OCI-LY1 (cell line): ENCODE data around the gene ACP5.

ENCODE experiments used
- H2AFZ ChIP-seq: fragments of 200-600 bp; sonication (generic), shearing (Covaris generic); 2 replicates; pipeline ENCODE4 v1.6.0; 2014; ENCODE audit warnings: antibody characterized with exemption, mild to moderate bottlenecking, low read length
- H3F3A ChIP-seq: fragments of 200-600 bp; sonication (generic), shearing (Covaris generic); 2 replicates; pipeline ENCODE4 v1.6.0; 2014; ENCODE audit warnings: mild to moderate bottlenecking, antibody characterized with exemption, low read length, moderate library complexity; ENCODE audit not compliant: insufficient read depth
- H3K27ac ChIP-seq: fragments of 200-600 bp; sonication (generic); 2 replicates; pipeline ENCODE4 v1.5.1; 2014; ENCODE audit warnings: low read length, mixed run types, mild to moderate bottlenecking, low read depth; ENCODE audit not compliant: poor library complexity, severe bottlenecking
- H3K27me3 ChIP-seq: fragments of 200-600 bp; sonication (generic); 2 replicates; pipeline ENCODE4 v1.6.0; 2014; ENCODE audit warnings: antibody characterized with exemption, mild to moderate bottlenecking, low read length, moderate library complexity; ENCODE audit not compliant: insufficient read depth
- H3K36me3 ChIP-seq: fragments of 200-600 bp; sonication (generic); 2 replicates; pipeline ENCODE4 v1.6.1; 2014; ENCODE audit warnings: mild to moderate bottlenecking, antibody characterized with exemption, low read length, moderate library complexity, mixed read lengths; ENCODE audit not compliant: insufficient read depth
- H3K4me1 ChIP-seq: fragments of 200-600 bp; sonication (generic); 2 replicates; pipeline ENCODE4 v1.5.1; 2014; ENCODE audit warnings: mild to moderate bottlenecking, low read length, moderate library complexity; ENCODE audit not compliant: insufficient read depth, severe bottlenecking
- H3K4me2 ChIP-seq: fragments of 200-600 bp; sonication (generic), shearing (Covaris generic); 2 replicates; pipeline ENCODE4 v1.6.1; 2014; ENCODE audit warnings: low read length
- H3K4me3 ChIP-seq: fragments of 200-600 bp; sonication (generic); 2 replicates; pipeline ENCODE4 v1.5.1; 2014; ENCODE audit warnings: low read length, low read depth, mild to moderate bottlenecking, mixed read lengths; ENCODE audit not compliant: poor library complexity, severe bottlenecking
- H3K79me2 ChIP-seq: fragments of 200-600 bp; shearing (Covaris generic); 2 replicates; pipeline ENCODE4 v1.6.1; 2016; ENCODE audit warnings: mixed run types, low read length, mixed read lengths; ENCODE audit not compliant: insufficient read depth
- H3K9ac ChIP-seq: fragments of 200-600 bp; sonication (generic), shearing (Covaris generic); 2 replicates; pipeline ENCODE4 v1.6.1; 2014; ENCODE audit warnings: mild to moderate bottlenecking, low read length, mixed read lengths
- H3K9me2 ChIP-seq: fragments of 200-600 bp; sonication (generic), shearing (Covaris generic); 2 replicates; pipeline ENCODE4 v1.6.1; 2014; ENCODE audit warnings: low read depth, mild to moderate bottlenecking, low read length, mixed read lengths
- H3K9me3 ChIP-seq: fragments of 200-600 bp; shearing (Covaris generic); 2 replicates; pipeline ENCODE4 v1.6.1; 2014; ENCODE audit warnings: low read length, mixed read lengths
- H4K20me1 ChIP-seq: fragments of 200-600 bp; sonication (generic), shearing (Covaris generic); 2 replicates; pipeline ENCODE4 v1.6.0; 2016; ENCODE audit warnings: mild to moderate bottlenecking, low read length; ENCODE audit not compliant: insufficient read depth
- CTCF ChIP-seq: fragments of 200-600 bp; sonication (generic), shearing (Covaris generic); IDR thresholded peaks from 2 replicates; pipeline ENCODE4 v1.5.1; 2017; ENCODE audit warnings: mild to moderate bottlenecking, antibody characterized with exemption, low read length, moderate library complexity, mixed read lengths
- EZH2 ChIP-seq: fragments of 200-600 bp; sonication (generic), shearing (Covaris generic); IDR thresholded peaks from 2 replicates; pipeline ENCODE4 v1.8.0; 2017; ENCODE audit warnings: borderline replicate concordance, mixed run types, mild to moderate bottlenecking, antibody characterized with exemption, low read length, moderate library complexity, mixed read lengths

The ACP5 gene

GRCh38 chr19:11549386-11549953 lies 28.0 kb downstream of the ACP5 start:
- Histone ChIP-seq H4K20me1 (no peaks in the 10 kb centered on the region), H3K9me3 (no peaks in the 10 kb centered on the region), H3K4me3 (no peak overlapping the region), H3K9me2 (no peaks in the 10 kb centered on the region), H2AFZ (no peak overlapping the region), H3F3A (no peaks in the 10 kb centered on the region), H3K27ac (no peak overlapping the region), H3K4me1 (peaks cover 7% of the 10 kb centered on the region), H3K27me3 (no peaks in the 10 kb centered on the region), H3K79me2 (no peaks in the 10 kb centered on the region), H3K36me3 (peaks cover 23% of the 10 kb centered on the region), H3K4me2 (no peak overlapping the region), H3K9ac (no peak overlapping the region)
- TF ChIP-seq EZH2: no peak
- no peak for TF ChIP-seq CTCF

- TF ChIP-seq CTCF (no peak), EZH2 (no peak)
- Histone ChIP-seq H3K9me3 (no peaks in the 10 kb centered on the region), H3K4me2 (no peak overlapping the region), H3K4me1 (peaks cover 6% of the 10 kb centered on the region), H3K4me3 (no peak overlapping the region), H2AFZ (no peak overlapping the region), H3K27ac (no peak overlapping the region), H3K79me2 (no peaks in the 10 kb centered on the region), H4K20me1 (no peaks in the 10 kb centered on the region), H3F3A (no peaks in the 10 kb centered on the region), H3K9ac (no peak overlapping the region), H3K9me2 (no peaks in the 10 kb centered on the region), H3K27me3 (no peaks in the 10 kb centered on the region), H3K36me3 (peaks cover 9% of the 10 kb centered on the region; the same call in 1 of the 2 replicates)
Measured at GRCh38 chr19:11547929-11548700, 29.3 kb downstream of the ACP5 start.

- no peak overlapping the region for H3K4me2 ChIP-seq
- no peaks in the 10 kb centered on the region for H3F3A ChIP-seq
- TF ChIP-seq CTCF (no peak), EZH2 (no peak)
- H4K20me1 ChIP-seq: no peaks in the 10 kb centered on the region
- H3K27ac ChIP-seq: no peak overlapping the region
- no peaks in the 10 kb centered on the region for H3K9me3 ChIP-seq
- no peak overlapping the region for H2AFZ ChIP-seq
- no peaks in the 10 kb centered on the region for H3K36me3 ChIP-seq
- no peaks in the 10 kb centered on the region for H3K9me2 ChIP-seq
- H3K4me1 ChIP-seq: no peaks in the 10 kb centered on the region
- no peak overlapping the region for H3K9ac ChIP-seq
- no peak overlapping the region for H3K4me3 ChIP-seq
- H3K79me2 ChIP-seq: no peaks in the 10 kb centered on the region
- H3K27me3 ChIP-seq: peaks cover 4% of the 10 kb centered on the region; the same call in 1 of the 2 replicates
Measured at GRCh38 chr19:11541238-11541637, 36.2 kb downstream of the ACP5 start.
